T1000 (cell line): ENCODE data around the gene TAF11L12.
"Not testable (repeated sequence)": the region's sequence is repeated elsewhere in the genome, so short reads cannot be mapped to it uniquely, and the experiment has no call there.

ENCODE experiments used
- DNase-seq: peaks from one replicate; lab custom pipeline; 2025; ENCODE audit warnings: mixed read lengths; lab: John Stamatoyannopoulos, UW

TAF11L12 gene

DNA sequence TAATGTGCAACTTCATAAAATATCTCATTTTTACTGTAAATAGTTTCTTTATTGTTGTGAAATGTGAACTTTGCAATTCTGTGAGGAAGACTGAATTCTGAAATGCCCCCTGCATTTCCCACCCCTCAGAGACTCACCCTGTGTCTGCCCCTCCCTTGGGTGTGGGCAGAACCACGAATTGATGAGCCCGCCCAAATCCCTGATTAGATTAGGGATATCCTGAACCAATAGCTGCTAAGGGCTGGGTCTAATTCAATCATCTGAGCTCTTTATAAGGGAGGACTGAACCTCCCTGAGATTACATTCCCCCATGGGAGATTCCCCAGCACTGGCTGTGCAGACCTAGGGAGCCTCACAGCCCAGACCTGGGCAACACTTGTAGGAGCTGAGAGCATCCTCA is at the start of gene TAF11L12:
Gene TAF11L12 (plus strand): TSS at position 301 of the 400 bp plus-strand sequence.
- DNase-seq, result not testable (repeated sequence)

DNA sequence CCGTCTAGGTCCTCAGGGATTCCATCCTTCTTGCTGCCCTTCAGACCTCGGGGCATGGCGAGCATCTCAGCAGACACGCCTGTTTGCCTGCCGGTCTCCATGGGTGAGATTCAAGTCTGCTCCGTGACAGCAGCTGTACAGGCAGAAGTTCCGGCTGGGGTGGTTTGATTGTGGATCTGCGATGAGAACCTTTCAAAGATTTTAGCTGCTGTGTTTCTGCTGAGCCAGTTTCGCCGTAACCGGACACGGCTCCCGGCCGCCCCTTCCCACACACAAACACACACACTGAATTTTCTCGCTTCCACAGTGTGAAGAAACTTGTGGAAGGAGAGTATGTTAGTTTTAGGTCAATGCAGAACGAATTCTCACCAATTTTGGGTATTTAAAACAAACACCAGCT is 24.5 kb upstream of the TAF11L12 start, which contains the start of gene TAF11L7:
Gene TAF11L7 (minus strand): TSS at position 101 of the 400 bp plus-strand sequence.
- DNase-seq, result not testable (repeated sequence)

DNA sequence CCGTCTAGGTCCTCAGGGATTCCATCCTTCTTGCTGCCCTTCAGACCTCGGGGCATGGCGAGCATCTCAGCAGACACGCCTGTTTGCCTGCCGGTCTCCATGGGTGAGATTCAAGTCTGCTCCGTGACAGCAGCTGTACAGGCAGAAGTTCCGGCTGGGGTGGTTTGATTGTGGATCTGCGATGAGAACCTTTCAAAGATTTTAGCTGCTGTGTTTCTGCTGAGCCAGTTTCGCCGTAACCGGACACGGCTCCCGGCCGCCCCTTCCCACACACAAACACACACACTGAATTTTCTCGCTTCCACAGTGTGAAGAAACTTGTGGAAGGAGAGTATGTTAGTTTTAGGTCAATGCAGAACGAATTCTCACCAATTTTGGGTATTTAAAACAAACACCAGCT is 19.3 kb upstream of the TAF11L12 start, which contains the start of gene TAF11L8:
Gene TAF11L8 (minus strand): TSS at position 101 of the 400 bp plus-strand sequence.
- not testable (repeated sequence) for DNase-seq

DNA sequence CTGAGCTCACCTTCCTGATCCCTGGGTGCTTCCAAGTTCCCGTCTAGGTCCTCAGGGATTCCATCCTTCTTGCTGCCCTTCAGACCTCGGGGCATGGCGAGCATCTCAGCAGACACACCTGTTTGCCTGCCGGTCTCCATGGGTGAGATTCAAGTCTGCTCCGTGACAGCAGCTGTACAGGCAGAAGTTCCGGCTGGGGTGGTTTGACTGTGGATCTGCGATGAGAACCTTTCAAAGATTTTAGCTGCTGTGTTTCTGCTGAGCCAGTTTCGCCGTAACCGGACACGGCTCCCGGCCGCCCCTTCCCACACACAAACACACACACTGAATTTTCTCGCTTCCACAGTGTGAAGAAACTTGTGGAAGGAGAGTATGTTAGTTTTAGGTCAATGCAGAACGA is 15.9 kb upstream of the TAF11L12 start, which contains the start of gene TAF11L9:
Gene TAF11L9 (minus strand): TSS at position 140 of the 400 bp plus-strand sequence.
- not testable (repeated sequence) for DNase-seq

DNA sequence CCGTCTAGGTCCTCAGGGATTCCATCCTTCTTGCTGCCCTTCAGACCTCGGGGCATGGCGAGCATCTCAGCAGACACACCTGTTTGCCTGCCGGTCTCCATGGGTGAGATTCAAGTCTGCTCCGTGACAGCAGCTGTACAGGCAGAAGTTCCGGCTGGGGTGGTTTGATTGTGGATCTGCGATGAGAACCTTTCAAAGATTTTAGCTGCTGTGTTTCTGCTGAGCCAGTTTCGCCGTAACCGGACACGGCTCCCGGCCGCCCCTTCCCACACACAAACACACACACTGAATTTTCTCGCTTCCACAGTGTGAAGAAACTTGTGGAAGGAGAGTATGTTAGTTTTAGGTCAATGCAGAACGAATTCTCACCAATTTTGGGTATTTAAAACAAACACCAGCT is 12.5 kb upstream of the TAF11L12 start, which contains the start of gene TAF11L10:
Gene TAF11L10 (minus strand): TSS at position 101 of the 400 bp plus-strand sequence.
- DNase-seq, result not testable (repeated sequence)

DNA sequence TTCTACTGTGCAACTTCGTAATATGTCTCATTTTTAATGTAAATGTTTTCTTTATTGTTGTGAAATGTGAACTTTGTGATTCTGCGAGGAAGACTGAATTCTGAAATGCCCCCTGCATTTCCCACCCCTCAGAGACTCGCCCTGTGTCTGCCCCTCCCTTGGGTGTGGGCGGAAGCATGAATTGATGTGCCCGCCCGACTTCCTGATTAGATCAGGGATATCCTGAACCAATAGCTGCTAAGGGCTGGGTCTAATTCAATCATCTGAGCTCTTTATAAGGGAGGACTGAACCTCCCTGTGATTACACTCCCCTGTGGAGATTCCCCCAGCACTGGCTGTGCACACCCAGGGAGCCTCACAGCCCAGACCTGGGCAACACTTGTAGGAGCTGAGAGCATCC is 6.3 kb upstream of the TAF11L12 start, which contains the start of gene TAF11L11:
Gene TAF11L11 (plus strand): TSS at position 304 of the 400 bp plus-strand sequence.
- DNase-seq, result not testable (repeated sequence)

DNA sequence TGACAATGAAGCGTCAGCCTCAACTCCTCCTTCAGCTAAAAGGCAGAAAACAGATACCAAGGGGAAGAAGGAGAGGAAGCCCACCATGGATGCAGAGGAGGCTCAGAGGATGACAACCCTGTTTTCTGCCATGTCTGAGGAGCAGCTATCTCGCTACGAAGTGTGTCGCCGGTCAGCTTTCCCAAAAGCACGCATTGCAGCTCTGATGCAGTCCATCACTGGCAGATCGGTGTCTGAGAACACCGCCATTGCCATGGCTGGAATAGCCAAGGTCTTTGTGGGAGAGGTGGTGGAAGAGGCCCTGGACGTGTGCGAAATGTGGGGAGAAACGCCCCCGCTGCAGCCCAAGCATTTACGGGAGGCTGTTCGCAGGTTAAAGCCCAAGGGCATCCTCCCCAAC is 5.2 kb upstream of the TAF11L12 start:
- DNase-seq, result no peak

DNA sequence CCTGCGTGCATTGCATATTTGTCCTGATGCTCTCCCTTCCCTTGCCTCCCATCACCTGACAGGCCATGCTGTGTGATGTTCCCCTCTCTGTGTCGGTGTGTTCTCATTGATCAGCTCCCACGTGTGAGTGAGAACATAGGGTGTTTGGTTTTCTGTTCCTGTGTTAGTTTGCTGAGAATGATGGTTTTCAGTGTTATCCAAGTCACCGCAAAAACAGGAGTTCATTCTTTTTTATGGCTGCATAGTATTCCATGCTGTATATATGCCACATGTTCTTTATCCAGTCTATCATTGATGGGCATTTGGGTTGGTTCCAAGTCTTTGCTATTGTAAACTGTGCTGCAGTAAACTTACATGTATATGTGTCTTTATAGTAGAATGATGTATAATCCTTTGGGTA is 2.7 kb upstream of the TAF11L12 start:
- DNase-seq, result not testable (repeated sequence)

DNA sequence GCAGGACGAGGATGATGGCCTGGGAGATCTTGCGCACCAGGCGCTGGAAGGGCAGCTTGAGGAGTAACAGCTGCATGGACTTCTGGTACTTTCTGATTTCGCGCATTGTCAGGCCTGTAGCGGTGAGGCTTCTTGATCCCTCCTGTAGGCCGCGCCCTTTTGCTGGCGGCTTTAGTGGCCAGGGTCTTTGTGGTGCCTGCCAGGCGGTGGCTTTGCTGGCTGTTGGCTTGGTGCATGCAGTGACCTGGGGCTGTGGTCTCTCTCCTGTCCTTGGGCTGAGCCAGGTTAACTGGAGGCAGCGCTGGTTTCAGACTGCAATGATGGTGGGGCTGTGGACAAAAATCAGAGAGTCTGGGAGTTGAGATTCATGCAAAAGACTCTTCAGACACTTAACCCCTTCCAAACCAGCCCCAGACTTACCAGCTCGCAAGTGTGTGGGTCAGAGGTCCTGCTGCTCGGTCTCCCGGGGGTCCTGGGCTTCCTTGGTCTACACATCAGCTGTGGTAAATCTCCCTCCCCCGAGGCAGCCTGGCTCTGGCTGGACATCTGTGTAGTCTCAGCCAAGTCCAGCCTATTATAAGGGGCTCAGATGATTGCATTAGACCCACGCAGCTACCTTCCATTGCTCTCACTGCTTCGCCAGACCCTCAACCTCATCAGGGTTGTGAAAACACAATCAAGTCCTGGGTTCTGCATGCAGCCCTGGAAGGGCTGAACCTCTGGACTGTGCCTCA is 4.8 kb downstream of the TAF11L12 start:
- DNase-seq, result no peak

DNA sequence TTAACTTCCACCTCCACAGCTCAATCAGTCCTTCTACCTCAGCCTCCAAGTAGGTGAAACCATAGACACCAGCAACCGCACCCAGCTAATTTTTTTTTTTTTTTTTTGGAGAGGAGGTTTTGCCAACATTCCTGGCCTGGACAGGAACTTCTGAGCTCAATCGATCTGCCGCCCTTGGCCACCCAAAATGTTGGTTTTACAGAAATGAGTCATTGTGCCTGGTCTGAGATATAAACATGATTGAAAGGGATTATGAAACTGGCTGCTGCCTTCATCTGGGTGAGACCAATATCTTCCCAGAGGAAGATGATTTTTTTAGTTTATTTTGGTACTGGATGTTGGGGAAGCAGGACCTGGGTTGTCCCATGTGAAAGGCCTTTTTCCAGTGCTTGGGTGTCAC is 9.2 kb downstream of the TAF11L12 start:
- DNase-seq, result no peak

DNA sequence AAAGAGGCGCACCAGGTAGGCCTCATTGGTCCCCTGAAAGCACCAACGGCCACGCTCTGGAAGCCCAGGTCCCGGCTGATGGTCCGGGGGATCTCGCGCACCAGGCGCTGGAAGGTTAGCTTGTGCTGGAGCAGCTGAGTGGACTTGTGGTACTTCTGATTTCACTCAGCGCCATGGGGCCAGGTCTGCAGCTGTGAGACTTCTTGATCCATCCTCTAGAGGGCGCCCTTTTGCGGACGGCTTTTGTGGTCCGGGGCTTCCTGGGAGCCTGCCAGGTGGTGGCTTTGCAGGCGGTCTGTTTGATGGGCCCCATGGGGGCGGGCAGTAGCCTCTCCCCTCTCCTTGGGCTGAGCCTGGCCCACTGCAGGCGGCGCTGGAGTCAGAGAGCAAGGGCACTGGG is 10.4 kb downstream of the TAF11L12 start:
- DNase-seq, result no peak

DNA sequence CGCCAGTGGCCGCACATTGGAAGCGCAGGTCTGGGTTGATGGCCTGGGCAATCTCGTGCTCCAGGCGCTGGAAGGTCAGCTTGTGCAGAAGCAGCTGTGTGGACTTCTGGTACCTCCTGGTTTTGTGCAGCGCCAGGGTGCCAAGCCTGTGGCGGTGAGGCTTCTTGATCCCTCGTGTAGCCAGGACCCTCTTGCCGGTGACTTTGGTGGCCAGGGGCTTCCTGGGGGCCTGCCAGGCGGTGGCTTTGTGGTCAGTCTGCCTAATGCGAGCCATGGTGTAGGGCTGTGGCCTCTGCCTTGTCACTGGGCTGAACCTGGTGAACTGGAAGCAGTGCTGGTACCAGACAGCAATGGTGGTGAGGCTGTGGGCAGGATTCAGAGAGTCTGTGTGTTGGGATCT is 15.5 kb downstream of the TAF11L12 start:
- DNase-seq, result no peak

DNA sequence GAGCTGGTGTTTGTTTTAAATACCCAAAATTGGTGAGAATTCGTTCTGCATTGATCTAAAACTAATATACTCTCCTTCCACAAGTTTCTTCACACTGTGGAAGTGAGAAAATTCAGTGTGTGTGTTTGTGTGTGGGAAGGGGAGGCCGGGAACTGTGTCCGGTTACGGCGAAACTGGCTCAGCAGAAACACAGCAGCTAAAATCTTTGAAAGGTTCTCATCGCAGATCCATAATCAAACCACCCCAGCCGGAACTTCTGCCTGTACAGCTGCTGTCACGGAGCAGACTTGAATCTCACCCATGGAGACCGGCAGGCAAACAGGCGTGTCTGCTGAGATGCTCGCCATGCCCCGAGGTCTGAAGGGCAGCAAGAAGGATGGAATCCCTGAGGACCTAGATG is 21.6 kb downstream of the TAF11L12 start, which contains the start of gene TAF11L13:
Gene TAF11L13 (plus strand): TSS at position 301 of the 400 bp plus-strand sequence.
- DNase-seq, result not testable (repeated sequence)

DNA sequence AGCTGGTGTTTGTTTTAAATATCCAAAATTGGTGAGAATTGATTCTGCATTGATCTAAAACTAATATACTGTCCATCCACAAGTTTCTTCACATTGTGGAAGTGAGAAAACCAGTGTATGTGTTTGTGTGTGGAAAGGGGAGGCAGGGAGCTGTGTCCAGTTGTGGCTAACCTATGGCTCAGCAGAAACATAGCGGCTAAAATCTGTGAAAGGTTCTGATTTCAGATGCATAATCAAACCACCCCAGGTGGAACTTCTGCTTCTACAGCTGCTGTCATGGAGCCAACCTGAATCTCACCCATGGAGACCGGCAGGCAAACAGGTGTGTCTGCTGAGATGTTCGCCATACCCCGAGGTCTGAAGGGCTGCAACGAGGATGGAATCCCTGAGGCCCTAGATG is 24.0 kb downstream of the TAF11L12 start, which contains the start of gene TAF11L14:
Gene TAF11L14 (plus strand): TSS at position 301 of the 400 bp plus-strand sequence.
- no peak for DNase-seq

DNA sequence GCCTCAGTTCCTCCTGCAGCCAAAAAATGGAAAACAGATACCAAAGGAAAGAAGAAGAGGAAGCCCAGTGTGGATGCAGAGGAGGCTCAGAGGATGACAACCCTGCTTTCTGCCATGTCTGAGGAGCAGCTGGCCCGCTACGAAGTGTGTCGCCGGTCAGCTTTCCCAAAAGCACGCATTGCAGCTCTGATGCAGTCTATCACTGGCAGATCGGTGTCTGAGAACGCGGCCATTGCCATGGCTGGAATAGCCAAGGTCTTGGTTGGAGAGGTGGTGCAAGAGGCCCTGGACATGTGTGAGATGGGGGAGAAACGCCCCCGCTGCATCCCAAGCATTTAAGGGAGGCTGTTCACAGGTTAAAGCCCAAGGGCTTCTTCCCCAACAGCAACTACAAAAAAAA is 39.0 kb downstream of the TAF11L12 start:
- DNase-seq, result not testable (repeated sequence)

DNA sequence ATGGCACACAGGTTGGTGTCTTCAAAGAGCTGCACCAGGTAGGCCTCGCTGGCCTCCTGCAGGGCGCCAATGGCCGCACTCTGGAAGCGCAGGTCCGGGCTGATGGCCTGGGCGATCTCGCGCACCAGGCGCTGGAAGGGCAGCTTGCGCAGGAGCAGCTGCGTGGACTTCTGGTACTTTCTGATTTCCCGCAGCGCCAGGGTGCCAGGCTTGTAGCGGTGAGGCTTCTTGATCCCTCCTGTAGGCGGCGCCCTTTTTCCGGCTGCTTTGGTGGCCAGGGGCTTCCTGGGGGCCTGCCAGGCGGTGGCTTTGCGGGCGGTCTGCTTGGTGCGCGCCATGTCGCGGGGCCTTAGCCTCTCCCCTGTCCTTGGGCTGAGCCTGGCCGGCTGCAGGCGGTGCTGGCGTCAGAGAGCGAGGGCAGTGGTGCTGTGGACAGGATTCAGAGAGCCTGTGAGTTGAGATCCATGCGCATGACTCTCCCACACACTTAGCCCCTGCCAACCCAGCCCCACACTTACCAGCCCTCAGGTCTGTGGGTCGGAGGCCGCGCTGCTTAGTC is 45.1 kb downstream of the TAF11L12 start:
- DNase-seq, result not testable (repeated sequence)

DNA sequence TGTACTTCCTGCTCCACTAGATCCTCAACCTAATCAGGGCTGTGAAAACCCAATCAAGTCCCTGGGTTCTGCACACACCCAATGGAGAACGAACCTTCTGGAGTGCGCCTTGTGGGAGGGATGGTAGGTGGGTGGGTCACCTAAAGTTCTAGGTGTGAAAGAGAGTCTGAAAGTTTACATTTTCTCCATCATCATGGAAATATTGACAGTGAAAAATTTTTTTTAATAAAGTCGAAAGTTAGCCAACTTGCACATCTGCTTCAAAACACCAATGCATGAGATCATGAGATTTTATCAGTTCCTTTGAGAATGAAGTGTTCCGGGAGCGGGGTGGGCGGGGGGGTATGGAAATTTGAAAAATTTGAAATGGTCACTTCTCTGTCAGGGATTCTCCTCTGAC is 45.7 kb downstream of the TAF11L12 start:
- no peak for DNase-seq
